ENCODE results near the gene ADCK1. TPM values are rescaled to one million over a fixed set of nuclear protein-coding genes. Genes with fewer than 3 reads are reported as not detected.

Gene ADCK1
- total RNA-seq, 4 donors from 2014 or later = 10.7 to 33.0 (median 18.9) TPM

- Histone ChIP-seq H3K4me3 (no peak overlapping the region), H3K27me3 (peaks cover 0 to 5% of the 10 kb centered on the region in 2 donors), H3K36me3 (no peaks in the 10 kb centered on the region), H3K27ac (no peak overlapping the region), H3K4me1 (no peaks in the 10 kb centered on the region), H3K9me3 (no peaks in the 10 kb centered on the region)
- TF ChIP-seq POLR2A (IDR thresholded peaks at IDR 0.05) = no peak
- TF ChIP-seq, protein P1, sequence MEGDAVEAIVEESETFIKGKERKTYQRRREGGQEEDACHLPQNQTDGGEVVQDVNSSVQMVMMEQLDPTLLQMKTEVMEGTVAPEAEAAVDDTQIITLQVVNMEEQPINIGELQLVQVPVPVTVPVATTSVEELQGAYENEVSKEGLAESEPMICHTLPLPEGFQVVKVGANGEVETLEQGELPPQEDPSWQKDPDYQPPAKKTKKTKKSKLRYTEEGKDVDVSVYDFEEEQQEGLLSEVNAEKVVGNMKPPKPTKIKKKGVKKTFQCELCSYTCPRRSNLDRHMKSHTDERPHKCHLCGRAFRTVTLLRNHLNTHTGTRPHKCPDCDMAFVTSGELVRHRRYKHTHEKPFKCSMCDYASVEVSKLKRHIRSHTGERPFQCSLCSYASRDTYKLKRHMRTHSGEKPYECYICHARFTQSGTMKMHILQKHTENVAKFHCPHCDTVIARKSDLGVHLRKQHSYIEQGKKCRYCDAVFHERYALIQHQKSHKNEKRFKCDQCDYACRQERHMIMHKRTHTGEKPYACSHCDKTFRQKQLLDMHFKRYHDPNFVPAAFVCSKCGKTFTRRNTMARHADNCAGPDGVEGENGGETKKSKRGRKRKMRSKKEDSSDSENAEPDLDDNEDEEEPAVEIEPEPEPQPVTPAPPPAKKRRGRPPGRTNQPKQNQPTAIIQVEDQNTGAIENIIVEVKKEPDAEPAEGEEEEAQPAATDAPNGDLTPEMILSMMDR (IDR thresholded peaks at IDR 0.05) = no peak
- DNase-seq = no peak
Observed at GRCh38 chr14:77962731-77963520, 163.0 kb downstream of the ADCK1 start.

- Histone ChIP-seq H3K4me1 (no peaks in the 10 kb centered on the region), H3K36me3 (no peaks in the 10 kb centered on the region), H3K9me3 (no peaks in the 10 kb centered on the region), H3K27me3 (peaks cover 0 to 5% of the 10 kb centered on the region in 2 donors), H3K4me3 (no peak overlapping the region), H3K27ac (no peak overlapping the region)
- TF ChIP-seq, protein P1 (IDR thresholded peaks at IDR 0.05) = no peak
- TF ChIP-seq POLR2A (IDR thresholded peaks at IDR 0.05) = no peak
- no peak for DNase-seq
Observed at GRCh38 chr14:77964586-77964985, 164.7 kb downstream of the ADCK1 start.

- H3K4me1 ChIP-seq = no peaks in the 10 kb centered on the region
- H3K27me3 ChIP-seq = peaks cover 0 to 5% of the 10 kb centered on the region in 2 donors
- no peak for DNase-seq
- H3K27ac ChIP-seq = no peak overlapping the region
- H3K36me3 ChIP-seq = no peaks in the 10 kb centered on the region
- no peaks in the 10 kb centered on the region for H3K9me3 ChIP-seq
- H3K4me3 ChIP-seq = no peak overlapping the region
- TF ChIP-seq POLR2A (IDR thresholded peaks at IDR 0.05) = no peak
- TF ChIP-seq, protein P1 (IDR thresholded peaks at IDR 0.05) = no peak
Observed at GRCh38 chr14:77965050-77965449, 165.1 kb downstream of the ADCK1 start.

DNA sequence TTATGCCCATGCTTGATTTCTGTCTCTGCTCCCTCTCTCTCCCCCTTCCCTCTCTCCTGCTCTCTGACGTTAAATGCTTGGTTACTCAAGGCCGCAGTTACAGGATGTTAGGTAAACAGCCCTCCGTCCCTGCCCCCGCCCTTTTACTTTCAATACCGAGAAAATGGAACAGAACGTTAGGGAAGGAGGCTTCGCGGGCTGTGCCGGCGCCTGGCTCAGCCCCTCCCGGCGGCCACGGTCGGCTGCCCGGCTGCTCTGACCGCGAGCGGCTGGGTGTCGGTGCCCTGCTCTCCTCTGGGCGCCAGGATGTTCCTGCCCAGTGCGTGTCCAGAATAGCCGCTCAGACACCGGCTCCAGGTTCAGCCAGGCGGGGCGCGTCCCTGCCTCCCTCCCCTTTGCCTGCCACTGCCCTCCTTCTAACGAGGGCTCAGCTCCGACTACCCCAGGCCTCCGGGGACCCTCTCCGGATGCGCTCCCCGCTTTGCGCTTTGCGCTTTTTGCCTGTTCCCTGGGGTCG is 166.1 kb downstream of the ADCK1 start:
- H3K27ac ChIP-seq = no peak overlapping the region

GRCh38 chr14:77967110-77967509 is 167.2 kb downstream of the ADCK1 start:
- H3K36me3 ChIP-seq = no peaks in the 10 kb centered on the region
- H3K4me3 ChIP-seq = no peak overlapping the region
- H3K9me3 ChIP-seq = no peaks in the 10 kb centered on the region
- H3K27me3 ChIP-seq = peaks cover 0 to 5% of the 10 kb centered on the region in 2 donors
- TF ChIP-seq POLR2A (IDR thresholded peaks at IDR 0.05) = no peak
- TF ChIP-seq, protein P1 (IDR thresholded peaks at IDR 0.05) = no peak
- no peak overlapping the region for H3K27ac ChIP-seq
- no peaks in the 10 kb centered on the region for H3K4me1 ChIP-seq
- DNase-seq = no peak

More for the DNA sequence above, 166.1 kb downstream of the ADCK1 start:
- no peak for DNase-seq
- Histone ChIP-seq H3K27me3 (peaks cover 0 to 5% of the 10 kb centered on the region in 2 donors), H3K4me1 (no peaks in the 10 kb centered on the region), H3K4me3 (peak overlapping the region in 2 of 4 donors; percentile 29 to 32), H3K36me3 (no peaks in the 10 kb centered on the region), H3K9me3 (no peaks in the 10 kb centered on the region)
- TF ChIP-seq POLR2A (IDR thresholded peaks at IDR 0.05) = no peak
- TF ChIP-seq, protein P1 (IDR thresholded peaks at IDR 0.05) = no peak

Data from Peyer's patch (tissue), 4 donors.